Measurements from ENCODE around the gene CDKN2C. TPM values are rescaled to one million over a fixed set of nuclear protein-coding genes. Genes with fewer than 3 reads are reported as not detected.
A peak's percentile ranks its signal among the peaks of the same experiment; 100 is the strongest.

The CDKN2C gene
- polyA plus RNA-seq, 1 of the 3 experiments (the other 2 are of a cell fraction): 27.0 TPM

DNA sequence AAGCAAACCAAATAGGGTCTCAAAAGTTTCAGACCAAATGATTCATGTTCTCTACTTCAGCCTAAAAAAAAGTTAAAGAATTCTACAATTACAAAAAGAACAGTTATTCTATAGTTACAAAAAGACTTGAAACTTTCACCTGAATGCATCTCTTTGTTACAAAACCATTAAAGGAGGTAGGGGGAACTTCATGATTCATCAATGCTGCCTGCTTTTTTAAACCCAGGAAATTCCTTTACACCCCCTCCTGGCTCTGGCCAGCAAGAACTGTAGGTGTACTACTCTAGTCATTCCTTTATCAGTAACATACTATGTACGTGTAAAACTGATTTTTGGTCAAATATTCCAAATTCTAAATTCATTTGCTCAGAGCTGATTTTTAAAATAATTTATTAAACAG, 14.9 kb upstream of the CDKN2C start:
- H4K20me1 ChIP-seq (ENCODE audit: insufficient read depth): peaks cover 9% of the 10 kb centered on the region; the same call in 1 of the 2 replicates
- H3K9ac ChIP-seq: no peak overlapping the region
- H3K9me3 ChIP-seq: no peaks in the 10 kb centered on the region
- 57% methylated on average over 1 of the region's 1 CpG for WGBS (ENCODE audit: low lambda C conversion rate)
- no peak overlapping the region for H3K27ac ChIP-seq (ENCODE audit: low read depth in 2 of 2, low read length in 1 of 2)
- no peak overlapping the region for H3K4me3 ChIP-seq (ENCODE audit: low read depth in 2 of 2, low read length in 1 of 2)
- no peak overlapping the region for H3K4me2 ChIP-seq
- ChIA-PET POLR2A (no interaction called here), CTCF (interaction anchor here (0.9 to 1.6 kb wide), 2 partner anchors 234 to 236 kb away, joined by 3 read pairs; no protein-coding TSS in a partner anchor)
- DNase-seq: no peak
- no peaks in the 10 kb centered on the region for H3K27me3 ChIP-seq (ENCODE audit: insufficient read depth)
- no peaks in the 10 kb centered on the region for H3F3A ChIP-seq (replicated peaks; ENCODE audit: insufficient read depth)
- peaks cover 0 to 2% of the 10 kb centered on the region in 2 experiments; a peak in 2 of 4 replicates for H3K4me1 ChIP-seq (ENCODE audit: control insufficient read depth in 1 of 2, insufficient read depth in 2 of 2, low read depth in 1 of 2, low read length in 1 of 2)
- no peak overlapping the region for H2AFZ ChIP-seq (ENCODE audit: low read depth)
- H3K79me2 ChIP-seq (ENCODE audit: insufficient read depth): peaks cover 89% of the 10 kb centered on the region
- peaks cover 0 to 3% of the 10 kb centered on the region in 2 experiments for H3K36me3 ChIP-seq (replicated peaks in 1 of 2; ENCODE audit: control insufficient read depth in 1 of 2, insufficient read depth in 2 of 2, low read length in 1 of 2)
- no peaks in the 10 kb centered on the region for H3K9me2 ChIP-seq
- no peak for TF ChIP-seq YY1 (IDR thresholded peaks at IDR 0.05; ENCODE audit: low read depth)
- TF ChIP-seq, protein P1, sequence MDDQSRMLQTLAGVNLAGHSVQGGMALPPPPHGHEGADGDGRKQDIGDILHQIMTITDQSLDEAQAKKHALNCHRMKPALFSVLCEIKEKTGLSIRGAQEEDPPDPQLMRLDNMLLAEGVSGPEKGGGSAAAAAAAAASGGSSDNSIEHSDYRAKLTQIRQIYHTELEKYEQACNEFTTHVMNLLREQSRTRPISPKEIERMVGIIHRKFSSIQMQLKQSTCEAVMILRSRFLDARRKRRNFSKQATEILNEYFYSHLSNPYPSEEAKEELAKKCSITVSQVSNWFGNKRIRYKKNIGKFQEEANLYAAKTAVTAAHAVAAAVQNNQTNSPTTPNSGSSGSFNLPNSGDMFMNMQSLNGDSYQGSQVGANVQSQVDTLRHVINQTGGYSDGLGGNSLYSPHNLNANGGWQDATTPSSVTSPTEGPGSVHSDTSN (IDR thresholded peaks at IDR 0.05): no peak
- TF ChIP-seq, protein P2, sequence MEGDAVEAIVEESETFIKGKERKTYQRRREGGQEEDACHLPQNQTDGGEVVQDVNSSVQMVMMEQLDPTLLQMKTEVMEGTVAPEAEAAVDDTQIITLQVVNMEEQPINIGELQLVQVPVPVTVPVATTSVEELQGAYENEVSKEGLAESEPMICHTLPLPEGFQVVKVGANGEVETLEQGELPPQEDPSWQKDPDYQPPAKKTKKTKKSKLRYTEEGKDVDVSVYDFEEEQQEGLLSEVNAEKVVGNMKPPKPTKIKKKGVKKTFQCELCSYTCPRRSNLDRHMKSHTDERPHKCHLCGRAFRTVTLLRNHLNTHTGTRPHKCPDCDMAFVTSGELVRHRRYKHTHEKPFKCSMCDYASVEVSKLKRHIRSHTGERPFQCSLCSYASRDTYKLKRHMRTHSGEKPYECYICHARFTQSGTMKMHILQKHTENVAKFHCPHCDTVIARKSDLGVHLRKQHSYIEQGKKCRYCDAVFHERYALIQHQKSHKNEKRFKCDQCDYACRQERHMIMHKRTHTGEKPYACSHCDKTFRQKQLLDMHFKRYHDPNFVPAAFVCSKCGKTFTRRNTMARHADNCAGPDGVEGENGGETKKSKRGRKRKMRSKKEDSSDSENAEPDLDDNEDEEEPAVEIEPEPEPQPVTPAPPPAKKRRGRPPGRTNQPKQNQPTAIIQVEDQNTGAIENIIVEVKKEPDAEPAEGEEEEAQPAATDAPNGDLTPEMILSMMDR (IDR thresholded peaks at IDR 0.05): no peak
- no peak for TF ChIP-seq TAF1 (IDR thresholded peaks at IDR 0.05; ENCODE audit: borderline replicate concordance, low read depth, low read length)

DNA sequence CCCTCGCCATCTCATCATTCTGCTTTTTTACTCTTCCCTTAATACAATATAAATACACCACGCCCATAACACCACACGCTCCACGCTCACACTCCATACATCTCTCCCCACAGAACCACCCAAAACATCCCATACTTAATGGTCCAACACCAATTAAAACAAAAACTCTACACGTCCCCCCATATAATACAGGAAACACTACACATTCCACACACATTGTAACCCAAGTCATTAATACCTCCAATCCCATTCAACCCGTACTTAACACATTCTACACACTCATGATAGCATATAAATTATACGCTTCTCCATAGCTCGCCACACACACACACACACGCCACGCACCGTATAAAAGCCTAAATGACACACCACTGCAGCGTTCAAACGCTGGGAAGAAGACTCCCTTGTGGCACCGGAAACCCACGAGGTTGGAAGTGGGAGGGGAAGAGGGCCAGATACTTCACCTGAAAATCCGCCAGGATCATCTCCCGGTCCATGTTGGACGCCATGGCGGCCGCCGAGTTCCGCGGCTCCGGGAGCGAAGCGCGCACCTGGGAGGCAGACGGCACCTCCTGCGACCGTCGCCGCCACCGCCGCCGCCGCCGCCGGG, 10.6 kb upstream of the CDKN2C start:
- under 1% methylated on average over 23 of the region's 38 CpGs for WGBS (ENCODE audit: low lambda C conversion rate)
- ChIA-PET CTCF (interaction anchor here (1.0 kb wide), 1 partner anchor 30 kb away, joined by 6 read pairs; no protein-coding TSS in a partner anchor), POLR2A (no interaction called here)
- peaks cover 52% of the 10 kb centered on the region for H3K79me2 ChIP-seq (ENCODE audit: insufficient read depth)
- peak overlapping the region; percentile 78 for H2AFZ ChIP-seq (ENCODE audit: low read depth)
- H3K4me3 ChIP-seq (ENCODE audit: low read depth in 2 of 2, low read length in 1 of 2): peak overlapping the region; percentile 56 to 89
- no peaks in the 10 kb centered on the region for H3K9me3 ChIP-seq
- peak overlapping the region; percentile 69 for H3K9ac ChIP-seq
- H4K20me1 ChIP-seq (ENCODE audit: insufficient read depth): peaks cover 3% of the 10 kb centered on the region; the same call in 1 of the 2 replicates
- peaks cover 5% of the 10 kb centered on the region for H3F3A ChIP-seq (replicated peaks; ENCODE audit: insufficient read depth)
- peak; percentile 41 for DNase-seq
- H3K4me1 ChIP-seq (ENCODE audit: control insufficient read depth in 1 of 2, insufficient read depth in 2 of 2, low read depth in 1 of 2, low read length in 1 of 2): peaks cover 0 to 2% of the 10 kb centered on the region in 2 experiments; a peak in 2 of 4 replicates
- H3K4me2 ChIP-seq: peak overlapping the region; percentile 98
- no peaks in the 10 kb centered on the region for H3K27me3 ChIP-seq (ENCODE audit: insufficient read depth)
- H3K9me2 ChIP-seq: no peaks in the 10 kb centered on the region
- peak overlapping the region; percentile 65 to 88 for H3K27ac ChIP-seq (ENCODE audit: low read depth in 2 of 2, low read length in 1 of 2)
- H3K36me3 ChIP-seq (replicated peaks in 1 of 2; ENCODE audit: control insufficient read depth in 1 of 2, insufficient read depth in 2 of 2, low read length in 1 of 2): no peaks in the 10 kb centered on the region
- peak; percentile 62 for TF ChIP-seq MXI1 (IDR thresholded peaks at IDR 0.05; ENCODE audit: low read depth, low read length)
- TF ChIP-seq, protein P3, sequence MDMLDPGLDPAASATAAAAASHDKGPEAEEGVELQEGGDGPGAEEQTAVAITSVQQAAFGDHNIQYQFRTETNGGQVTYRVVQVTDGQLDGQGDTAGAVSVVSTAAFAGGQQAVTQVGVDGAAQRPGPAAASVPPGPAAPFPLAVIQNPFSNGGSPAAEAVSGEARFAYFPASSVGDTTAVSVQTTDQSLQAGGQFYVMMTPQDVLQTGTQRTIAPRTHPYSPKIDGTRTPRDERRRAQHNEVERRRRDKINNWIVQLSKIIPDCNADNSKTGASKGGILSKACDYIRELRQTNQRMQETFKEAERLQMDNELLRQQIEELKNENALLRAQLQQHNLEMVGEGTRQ (IDR thresholded peaks at IDR 0.05; ENCODE audit: borderline replicate concordance, low read depth, low read length): no peak
- TF ChIP-seq, protein P4, sequence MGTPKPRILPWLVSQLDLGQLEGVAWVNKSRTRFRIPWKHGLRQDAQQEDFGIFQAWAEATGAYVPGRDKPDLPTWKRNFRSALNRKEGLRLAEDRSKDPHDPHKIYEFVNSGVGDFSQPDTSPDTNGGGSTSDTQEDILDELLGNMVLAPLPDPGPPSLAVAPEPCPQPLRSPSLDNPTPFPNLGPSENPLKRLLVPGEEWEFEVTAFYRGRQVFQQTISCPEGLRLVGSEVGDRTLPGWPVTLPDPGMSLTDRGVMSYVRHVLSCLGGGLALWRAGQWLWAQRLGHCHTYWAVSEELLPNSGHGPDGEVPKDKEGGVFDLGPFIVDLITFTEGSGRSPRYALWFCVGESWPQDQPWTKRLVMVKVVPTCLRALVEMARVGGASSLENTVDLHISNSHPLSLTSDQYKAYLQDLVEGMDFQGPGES (IDR thresholded peaks at IDR 0.05; ENCODE audit: low read depth, low read length): no peak
- TF ChIP-seq, protein P1 (IDR thresholded peaks at IDR 0.05): no peak
- TF ChIP-seq NFIC (IDR thresholded peaks at IDR 0.05; ENCODE audit: borderline replicate concordance): no peak
- TF ChIP-seq NRF1 (IDR thresholded peaks at IDR 0.05; ENCODE audit: low read depth, low read length): no peak
- no peak for TF ChIP-seq FOSL2 (IDR thresholded peaks at IDR 0.05; ENCODE audit: borderline replicate concordance, low read depth)
- no peak for TF ChIP-seq CHD2 (IDR thresholded peaks at IDR 0.05; ENCODE audit: low read length, partially characterized antibody)
- no peak for TF ChIP-seq SMC3 (IDR thresholded peaks at IDR 0.05; ENCODE audit: low read depth, low read length)
- TF ChIP-seq, protein P5, sequence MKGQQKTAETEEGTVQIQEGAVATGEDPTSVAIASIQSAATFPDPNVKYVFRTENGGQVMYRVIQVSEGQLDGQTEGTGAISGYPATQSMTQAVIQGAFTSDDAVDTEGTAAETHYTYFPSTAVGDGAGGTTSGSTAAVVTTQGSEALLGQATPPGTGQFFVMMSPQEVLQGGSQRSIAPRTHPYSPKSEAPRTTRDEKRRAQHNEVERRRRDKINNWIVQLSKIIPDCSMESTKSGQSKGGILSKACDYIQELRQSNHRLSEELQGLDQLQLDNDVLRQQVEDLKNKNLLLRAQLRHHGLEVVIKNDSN (IDR thresholded peaks at IDR 0.05; ENCODE audit: borderline replicate concordance, low read depth): no peak
- 0 out of 2 replicates have a peak, but pooled peaks have one; percentile 42 for TF ChIP-seq SIN3A (IDR thresholded peaks at IDR 0.05; ENCODE audit: borderline replicate concordance, low read depth, low read length)

Data from SK-N-SH (cell line).